K562 (cell line): Measurements from ENCODE around the gene SRP72. TPM values are rescaled to one million over a fixed set of nuclear protein-coding genes. Genes with fewer than 3 reads are reported as not detected.

Experiments
- ATF1 ChIP-seq, 2 experiments: fragments of 450-650 bp in 1 of 2; IDR thresholded peaks; 2 replicates each; pipeline ENCODE4 v1.6.1; 2016; ENCODE audit warnings: missing compliant biosample characterization in 1 of 2, missing genetic modification characterization in 1 of 2
- BDP1 ChIP-seq: IDR thresholded peaks from 3 replicates; pipeline ENCODE4 v1.6.1; 2011; ENCODE audit not compliant: insufficient read length, insufficient read depth
- FOXA1 ChIP-seq: fragments of 450-650 bp; IDR thresholded peaks from 2 replicates; pipeline ENCODE4 v1.6.1; 2016; ENCODE audit warnings: mild to moderate bottlenecking, borderline replicate concordance
- FOXK2 ChIP-seq, 2 experiments: fragments of 450-650 bp; IDR thresholded peaks in 1 of 2; conservative IDR thresholded peaks in 1 of 2; 2 replicates each; pipeline ENCODE4 v1.6.1; 2016; ENCODE audit warnings: low read depth in 2 of 2, mild to moderate bottlenecking in 1 of 2
- NBN ChIP-seq: fragments of 450-650 bp; IDR thresholded peaks from 2 replicates; pipeline ENCODE4 v1.6.1; 2016; ENCODE audit warnings: low read depth, mild to moderate bottlenecking
- POLR2H ChIP-seq: IDR thresholded peaks from 2 replicates; pipeline ENCODE4 v1.6.1; 2016; ENCODE audit warnings: missing genetic modification characterization, low read depth, mild to moderate bottlenecking, control low read depth, missing compliant biosample characterization, moderate library complexity
- RBM39 ChIP-seq: fragments of 200-400 bp; formaldehyde crosslinking; optimal IDR thresholded peaks from 2 replicates; pipeline ENCODE3; 2018; ENCODE audit warnings: low read depth, low read length
- RUNX1 ChIP-seq: sonication (generic); IDR thresholded peaks from 2 replicates; pipeline ENCODE4 v1.6.1; 2016; ENCODE audit warnings: antibody characterized with exemption, low read depth
- SIRT6 ChIP-seq: IDR thresholded peaks from one replicate; pipeline ENCODE4 v1.6.1; 2012; ENCODE audit warnings: low read depth, mild to moderate bottlenecking, control low read depth, inconsistent platforms, low read length, moderate library complexity
- TAF15 ChIP-seq: fragments of 200-400 bp; formaldehyde crosslinking; IDR thresholded peaks from 2 replicates; pipeline ENCODE4 v1.6.1; 2017; ENCODE audit warnings: mild to moderate bottlenecking, low read depth, low read length, moderate library complexity
- TRIM24 ChIP-seq, 2 experiments: fragments of 450-650 bp; IDR thresholded peaks; 2 replicates each; pipeline ENCODE4 v1.6.1; 2016
- ZC3H8 ChIP-seq: fragments of 450-650 bp; IDR thresholded peaks from 2 replicates; pipeline ENCODE4 v1.6.1; 2017
- ZNF274 ChIP-seq: IDR thresholded peaks from 2 replicates; pipeline ENCODE4 v1.6.1; 2011; ENCODE audit warnings: low read depth, mild to moderate bottlenecking, low read length, moderate library complexity, borderline replicate concordance
- ZNF609 ChIP-seq: sonication (generic); formaldehyde crosslinking; IDR thresholded peaks from 2 replicates; pipeline ENCODE4 v1.8.1; 2023; ENCODE audit warnings: missing genetic modification reagents, mild to moderate bottlenecking, borderline replicate concordance
- polyA plus RNA-seq, 8 experiments: library from polyadenylated mRNA; depleted of rRNA in 4 of 8; stranded (reverse) in 5 of 8; unstranded in 3 of 8; fragments of >200 nt; fragmentation: Nextera tagmentation in 2 of 8; fragmentation: Illumina TruSeq in 1 of 8; extraction: Ambion mirVana in 2 of 8; extraction: Trizol in 1 of 8; gene quantifications; 2 replicates each; pipeline versions ENCODE4 v1.2.1 to v1.2.3, GENCODE V29; 2011 to 2014; ENCODE audit warnings: inconsistent platforms in 1 of 8, missing spikeins in 1 of 8
- total RNA-seq, 7 experiments: library from RNA; depleted of rRNA in 6 of 7; stranded (reverse); fragments of >200 nt in 6 of 7; fragmentation: Illumina TruSeq in 2 of 7; extraction: Trizol in 2 of 7; gene quantifications; 2 replicates each; pipeline versions ENCODE4 v1.2.1 to v1.2.3, GENCODE V29; 2011 to 2021; ENCODE audit warnings: low replicate concordance in 1 of 7
- TF ChIP-seq, protein P1 (sequence below): fragments of 450-650 bp; IDR thresholded peaks from 2 replicates; pipeline ENCODE4 v1.6.1; 2018; ENCODE audit not compliant: partially characterized antibody
- TF ChIP-seq, protein P2 (sequence below): fragments of 150-350 bp; IDR thresholded peaks from 2 replicates; pipeline ENCODE4 v1.6.1; 2014; ENCODE audit warnings: low read depth, mild to moderate bottlenecking, low read length, borderline replicate concordance

SRP72 gene
- total and polyA plus RNA-seq, 9 of the 15 experiments (the other 6 are each of a cell fraction or from before 2014, with no cell fraction given): 124 to 341 (median 202) TPM

GRCh38 chr4:56435140-56435926 is 32.1 kb upstream of the SRP72 start, which contains the start of gene PPAT (continued):
- TF ChIP-seq, protein P1, sequence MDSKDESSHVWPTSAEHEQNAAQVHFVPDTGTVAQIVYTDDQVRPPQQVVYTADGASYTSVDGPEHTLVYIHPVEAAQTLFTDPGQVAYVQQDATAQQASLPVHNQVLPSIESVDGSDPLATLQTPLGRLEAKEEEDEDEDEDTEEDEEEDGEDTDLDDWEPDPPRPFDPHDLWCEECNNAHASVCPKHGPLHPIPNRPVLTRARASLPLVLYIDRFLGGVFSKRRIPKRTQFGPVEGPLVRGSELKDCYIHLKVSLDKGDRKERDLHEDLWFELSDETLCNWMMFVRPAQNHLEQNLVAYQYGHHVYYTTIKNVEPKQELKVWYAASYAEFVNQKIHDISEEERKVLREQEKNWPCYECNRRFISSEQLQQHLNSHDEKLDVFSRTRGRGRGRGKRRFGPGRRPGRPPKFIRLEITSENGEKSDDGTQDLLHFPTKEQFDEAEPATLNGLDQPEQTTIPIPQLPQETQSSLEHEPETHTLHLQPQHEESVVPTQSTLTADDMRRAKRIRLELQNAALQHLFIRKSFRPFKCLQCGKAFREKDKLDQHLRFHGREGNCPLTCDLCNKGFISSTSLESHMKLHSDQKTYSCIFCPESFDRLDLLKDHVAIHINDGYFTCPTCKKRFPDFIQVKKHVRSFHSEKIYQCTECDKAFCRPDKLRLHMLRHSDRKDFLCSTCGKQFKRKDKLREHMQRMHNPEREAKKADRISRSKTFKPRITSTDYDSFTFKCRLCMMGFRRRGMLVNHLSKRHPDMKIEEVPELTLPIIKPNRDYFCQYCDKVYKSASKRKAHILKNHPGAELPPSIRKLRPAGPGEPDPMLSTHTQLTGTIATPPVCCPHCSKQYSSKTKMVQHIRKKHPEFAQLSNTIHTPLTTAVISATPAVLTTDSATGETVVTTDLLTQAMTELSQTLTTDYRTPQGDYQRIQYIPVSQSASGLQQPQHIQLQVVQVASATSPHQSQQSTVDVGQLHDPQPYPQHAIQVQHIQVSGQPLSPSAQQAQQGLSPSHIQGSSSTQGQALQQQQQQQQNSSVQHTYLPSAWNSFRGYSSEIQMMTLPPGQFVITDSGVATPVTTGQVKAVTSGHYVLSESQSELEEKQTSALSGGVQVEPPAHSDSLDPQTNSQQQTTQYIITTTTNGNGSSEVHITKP: peak; percentile 99
- TF ChIP-seq BDP1: no peak
- TF ChIP-seq ZNF274: no peak
- peak; percentile 76 for TF ChIP-seq POLR2H (tag)
- TF ChIP-seq NBN: peak; percentile 60
- no peak for TF ChIP-seq SIRT6
- peak; percentile 84; the same call in 1 of the 2 replicates for TF ChIP-seq ZNF609 (CRISPR knock-in tag)
- TF ChIP-seq TRIM24 (IDR thresholded peaks at IDR 0.05): no peak
- TF ChIP-seq RBM39: no peak
- TF ChIP-seq ZC3H8: no peak
- no peak for TF ChIP-seq TAF15
- TF ChIP-seq ATF1 (CRISPR knock-in tag; IDR thresholded peaks at IDR 0.05): no peak
- peak; percentile 62 for TF ChIP-seq ATF1 (tag; IDR thresholded peaks at IDR 0.05)
- TF ChIP-seq, protein P2, sequence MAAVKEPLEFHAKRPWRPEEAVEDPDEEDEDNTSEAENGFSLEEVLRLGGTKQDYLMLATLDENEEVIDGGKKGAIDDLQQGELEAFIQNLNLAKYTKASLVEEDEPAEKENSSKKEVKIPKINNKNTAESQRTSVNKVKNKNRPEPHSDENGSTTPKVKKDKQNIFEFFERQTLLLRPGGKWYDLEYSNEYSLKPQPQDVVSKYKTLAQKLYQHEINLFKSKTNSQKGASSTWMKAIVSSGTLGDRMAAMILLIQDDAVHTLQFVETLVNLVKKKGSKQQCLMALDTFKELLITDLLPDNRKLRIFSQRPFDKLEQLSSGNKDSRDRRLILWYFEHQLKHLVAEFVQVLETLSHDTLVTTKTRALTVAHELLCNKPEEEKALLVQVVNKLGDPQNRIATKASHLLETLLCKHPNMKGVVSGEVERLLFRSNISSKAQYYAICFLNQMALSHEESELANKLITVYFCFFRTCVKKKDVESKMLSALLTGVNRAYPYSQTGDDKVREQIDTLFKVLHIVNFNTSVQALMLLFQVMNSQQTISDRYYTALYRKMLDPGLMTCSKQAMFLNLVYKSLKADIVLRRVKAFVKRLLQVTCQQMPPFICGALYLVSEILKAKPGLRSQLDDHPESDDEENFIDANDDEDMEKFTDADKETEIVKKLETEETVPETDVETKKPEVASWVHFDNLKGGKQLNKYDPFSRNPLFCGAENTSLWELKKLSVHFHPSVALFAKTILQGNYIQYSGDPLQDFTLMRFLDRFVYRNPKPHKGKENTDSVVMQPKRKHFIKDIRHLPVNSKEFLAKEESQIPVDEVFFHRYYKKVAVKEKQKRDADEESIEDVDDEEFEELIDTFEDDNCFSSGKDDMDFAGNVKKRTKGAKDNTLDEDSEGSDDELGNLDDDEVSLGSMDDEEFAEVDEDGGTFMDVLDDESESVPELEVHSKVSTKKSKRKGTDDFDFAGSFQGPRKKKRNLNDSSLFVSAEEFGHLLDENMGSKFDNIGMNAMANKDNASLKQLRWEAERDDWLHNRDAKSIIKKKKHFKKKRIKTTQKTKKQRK: no peak
- TF ChIP-seq FOXA1: no peak
- no peak for TF ChIP-seq RUNX1
- peak; percentile 94 for TF ChIP-seq FOXK2 (conservative IDR thresholded peaks at IDR 0.05 in 1 of 2, IDR thresholded peaks at IDR 0.05 in 1 of 2; ENCODE audit: low read depth in 2 of 2)
